Spleen (tissue), 11 donors: Measurements from ENCODE around the gene EVC. TPM values are rescaled to one million over a fixed set of nuclear protein-coding genes. Genes with fewer than 3 reads are reported as not detected.

Experiments
- DNase-seq: peaks from one replicate; pipeline ENCODE4 v3.0.0-alpha.2; 2020
- H3K27ac ChIP-seq, 8 donors: fragments of 200-600 bp; sonication (generic) in 7 of 8; 1 replicate in 4 of 8; 2 replicates in 4 of 8; pipeline versions ENCODE4 v1.5.0 to v1.8.0; 2016 to 2021; ENCODE audit warnings: inconsistent platforms in 4 of 8, mild to moderate bottlenecking in 4 of 8, moderate library complexity in 1 of 8
- H3K27me3 ChIP-seq, 7 donors: fragments of 200-600 bp; sonication (generic) in 6 of 7; replicated peaks in 1 of 7; 1 replicate in 4 of 7; 2 replicates in 3 of 7; pipeline versions ENCODE4 v1.5.0 to v1.8.0; 2016 to 2021; ENCODE audit warnings: inconsistent platforms in 3 of 7, mild to moderate bottlenecking in 1 of 7
- H3K36me3 ChIP-seq, 6 donors: fragments of 200-600 bp; sonication (generic) in 5 of 6; 1 replicate in 4 of 6; 2 replicates in 2 of 6; pipeline versions ENCODE4 v1.5.0 to v1.8.0; 2016 to 2021; ENCODE audit warnings: inconsistent platforms in 2 of 6
- H3K4me1 ChIP-seq, 6 donors: fragments of 200-600 bp; sonication (generic) in 5 of 6; 1 replicate in 3 of 6; 2 replicates in 3 of 6; pipeline versions ENCODE4 v1.5.0 to v1.8.0; 2016 to 2021; ENCODE audit warnings: inconsistent platforms in 3 of 6
- H3K4me3 ChIP-seq, 8 donors: fragments of 200-600 bp; sonication (generic) in 7 of 8; 1 replicate in 4 of 8; 2 replicates in 4 of 8; pipeline versions ENCODE4 v1.5.0 to v1.8.0; 2016 to 2021; ENCODE audit warnings: inconsistent platforms in 4 of 8, mild to moderate bottlenecking in 4 of 8, moderate library complexity in 2 of 8
- H3K9me3 ChIP-seq, 8 donors: fragments of 200-600 bp; sonication (generic) in 7 of 8; 1 replicate in 4 of 8; 2 replicates in 4 of 8; pipeline versions ENCODE4 v1.5.0 to v1.8.0; 2016 to 2021; ENCODE audit warnings: inconsistent platforms in 4 of 8
- CTCF ChIP-seq, 11 experiments: fragments of 200-600 bp in 7 of 11; fragments of 450-650 bp in 4 of 11; sonication (generic) in 4 of 11; IDR thresholded peaks in 8 of 11; conservative IDR thresholded peaks in 3 of 11; 1 replicate in 7 of 11; 2 replicates in 4 of 11; pipeline versions ENCODE4 v1.4.0 to v1.8.0; 2016 to 2021; ENCODE audit warnings: antibody characterized with exemption in 11 of 11, inconsistent platforms in 4 of 11, mild to moderate bottlenecking in 1 of 11
- POLR2A ChIP-seq, 3 donors: fragments of 450-650 bp; IDR thresholded peaks; one replicate each; pipeline ENCODE4 v1.5.1; 2017; ENCODE audit warnings: antibody characterized with exemption in 3 of 3, mild to moderate bottlenecking in 1 of 3
- POLR2AphosphoS5 ChIP-seq, 3 donors: sonication (generic); formaldehyde crosslinking; IDR thresholded peaks; one replicate each; pipeline ENCODE4 v1.5.1; 2017; ENCODE audit warnings: antibody characterized with exemption in 3 of 3
- WGBS, 5 donors: extraction: QIAGEN DNeasy Blood & Tissue Kit in 3 of 5; methylation state at CpG; one replicate each; pipeline versions ENCODE4 v1.1.5 to v1.1.7; 2013 to 2018; 5-methylcytosine and 5-hydroxymethylcytosine counted together
- intact Hi-C: fragments of 100-400 bp; cut with DNase I; formaldehyde crosslinking; loops from one replicate; pipeline ENCODE4 v1.15.0; 2023; ENCODE audit warnings: low total_unique reads
- polyA plus RNA-seq, 3 donors: library from polyadenylated mRNA; stranded (reverse); fragments of 200-250 nt; gene quantifications; one replicate each; pipeline ENCODE4 v1.2.1, GENCODE V29; 2013
- total RNA-seq, 7 donors: library from RNA; depleted of rRNA in 3 of 7; stranded (reverse); fragments of >200 nt in 3 of 7; fragmentation: NEBNext Ultra II Directional in 4 of 7; extraction: Animal tissue kit (Norgen Biotek cat#: 25700) in 4 of 7; gene quantifications; one replicate each; pipeline versions ENCODE4 v1.1.0 to v1.2.1, GENCODE V29; 2016 to 2021
- donor health status: healthy with polysubstance abuse.
- donor health status: DM: no; HTN: no; CAD: no; lungs with moderate emphysema.
- donor health status: DM: no; HTN: no; CAD: no.
- donor health status: Bipolar disorder and iron deficiency.
- donor health status: healthy.
- donor health status: DM: no; HTN: no; CAD: no.
- donor health status: DM: yes; HTN: yes; CAD: no.

The EVC gene
- total and polyA plus RNA-seq, 10 donors: 0.20 to 13.3 (median 6.9) TPM

- intact Hi-C loops: no loop called here
- no peaks in the 10 kb centered on the region for H3K36me3 ChIP-seq
- H3K9me3 ChIP-seq: no peaks in the 10 kb centered on the region
- H3K4me1 ChIP-seq: no peaks in the 10 kb centered on the region
- WGBS, 5 donors: 63 to 93% (median 89%) methylated on average over 13 of the region's 13 CpGs
- H3K4me3 ChIP-seq: no peak overlapping the region
- H3K27ac ChIP-seq: peak overlapping the region in 2 of 8 donors; percentile 14 to 31
- H3K27me3 ChIP-seq: no peaks in the 10 kb centered on the region
- no peak for TF ChIP-seq POLR2A (IDR thresholded peaks at IDR 0.05)
- no peak for TF ChIP-seq CTCF (IDR thresholded peaks at IDR 0.05 in 8 of 11, conservative IDR thresholded peaks at IDR 0.05 in 3 of 11)
- no peak for TF ChIP-seq POLR2AphosphoS5 (IDR thresholded peaks at IDR 0.05)
- peak; percentile 56 for DNase-seq
These were observed 128.3 kb downstream of the EVC start for GRCh38 chr4:5839332-5839731.

GRCh38 chr4:5839751-5840674, 129.0 kb downstream of the EVC start:
- intact Hi-C loops: no loop called here
- 69 to 81% (median 78%) methylated on average over 23 to 30 of the region's 30 CpGs for WGBS, 5 donors
- TF ChIP-seq POLR2AphosphoS5 (IDR thresholded peaks at IDR 0.05) (peak in 1 of 3 donors; percentile 18), POLR2A (IDR thresholded peaks at IDR 0.05) (no peak), CTCF (IDR thresholded peaks at IDR 0.05 in 8 of 11, conservative IDR thresholded peaks at IDR 0.05 in 3 of 11) (no peak)
- Histone ChIP-seq H3K27ac (peak overlapping the region in 2 of 8 donors; percentile 14 to 31), H3K27me3 (no peaks in the 10 kb centered on the region), H3K9me3 (no peaks in the 10 kb centered on the region), H3K4me3 (no peak overlapping the region), H3K4me1 (no peaks in the 10 kb centered on the region), H3K36me3 (no peaks in the 10 kb centered on the region)
- DNase-seq: peak; percentile 70

- H3K9me3 ChIP-seq: no peaks in the 10 kb centered on the region
- H3K4me1 ChIP-seq: no peaks in the 10 kb centered on the region
- 76 to 88% (median 85%) methylated on average over 4 of the region's 4 CpGs for WGBS, 5 donors
- H3K4me3 ChIP-seq: no peak overlapping the region
- no peaks in the 10 kb centered on the region for H3K36me3 ChIP-seq
- DNase-seq: no peak
- no peak for TF ChIP-seq CTCF (IDR thresholded peaks at IDR 0.05 in 8 of 11, conservative IDR thresholded peaks at IDR 0.05 in 3 of 11)
- TF ChIP-seq POLR2A (IDR thresholded peaks at IDR 0.05): no peak
- TF ChIP-seq POLR2AphosphoS5 (IDR thresholded peaks at IDR 0.05): no peak
- H3K27me3 ChIP-seq: no peaks in the 10 kb centered on the region
- no peak overlapping the region for H3K27ac ChIP-seq
- intact Hi-C loops: no loop called here
These were observed 131.5 kb downstream of the EVC start for GRCh38 chr4:5842456-5842855.
